SK-MEL-5 (cell line): Measurements from ENCODE around the gene TMEM232. TPM values are rescaled to one million over a fixed set of nuclear protein-coding genes. Genes with fewer than 3 reads are reported as not detected.
"Not testable (repeated sequence)": the region's sequence is repeated elsewhere in the genome, so short reads cannot be mapped to it uniquely, and the experiment has no call there.

Experiments used
- DNase-seq: peaks from one replicate; pipeline ENCODE4 v3.0.0-alpha.2; 2016; ENCODE audit warnings: low read depth, low spot score
- in situ Hi-C: cut with HindIII; loops from 2 replicates; pipeline ENCODE4 v1.10.0; 2016; ENCODE audit warnings: low sequenced_read_pairs, high pct_unique_total_duplicates, low pct_unique_long_range_greater_than_20kb
- polyA plus RNA-seq, 2 experiments: library from polyadenylated mRNA; depleted of rRNA; stranded (reverse); fragments of >200 nt; gene quantifications; 2 replicates each; pipeline ENCODE4 v1.2.3, GENCODE V29; 2015
- total RNA-seq: library from RNA; depleted of rRNA; stranded (reverse); fragments of >200 nt; shearing (Covaris generic); gene quantifications from 2 replicates; pipeline ENCODE4 v1.2.3, GENCODE V29; 2014; rRNA removed

The TMEM232 gene
- total RNA-seq, result 0.74 and 2.0 TPM in 2 replicates
- 0.19 and 1.6 TPM in 2 replicates for polyA plus RNA-seq (2015; cell fraction: cytosol; rRNA removed)
- 0.45 and 3.8 TPM in 2 replicates for polyA plus RNA-seq (2015; cell fraction: nucleus; rRNA removed)

- peak; percentile 45 for DNase-seq
- in situ Hi-C loops, result no loop called here
Observed at GRCh38 chr5:110726249-110727024, at the start of gene TMEM232. TMEM232 (minus strand) TSS chr5:110726671; CDS start chr5:110667352, 59,319 bp downstream.

GRCh38 chr5:110770286-110770685 is 43.8 kb upstream of the TMEM232 start:
- no peak for DNase-seq
- in situ Hi-C loops, result no loop called here

GRCh38 chr5:110769000-110769681 is 42.7 kb upstream of the TMEM232 start:
- peak; percentile 97 for DNase-seq
- in situ Hi-C loops, result no loop called here

GRCh38 chr5:110768138-110768860 is 41.8 kb upstream of the TMEM232 start:
- in situ Hi-C loops, result no loop called here
- DNase-seq, result peak; percentile 14

- no peak for DNase-seq
Observed at GRCh38 chr5:110760158-110760557, 33.7 kb upstream of the TMEM232 start.

GRCh38 chr5:110757118-110757729 is 30.8 kb upstream of the TMEM232 start:
- in situ Hi-C loops, result no loop called here
- peak; percentile 68 for DNase-seq

More at GRCh38 chr5:110760158-110760557, 33.7 kb upstream of the TMEM232 start:
- in situ Hi-C loops, result no loop called here

- in situ Hi-C loops, result no loop called here
- no peak for DNase-seq
Observed at GRCh38 chr5:110754181-110754580, 27.7 kb upstream of the TMEM232 start.

GRCh38 chr5:110753600-110753999 is 27.1 kb upstream of the TMEM232 start:
- in situ Hi-C loops, result no loop called here

GRCh38 chr5:110752953-110753352 is 26.5 kb upstream of the TMEM232 start:
- in situ Hi-C loops, result no loop called here
- no peak for DNase-seq

More at GRCh38 chr5:110753600-110753999, 27.1 kb upstream of the TMEM232 start:
- no peak for DNase-seq

- no peak for DNase-seq
- in situ Hi-C loops, result no loop called here
Observed at GRCh38 chr5:110751902-110752762, 25.7 kb upstream of the TMEM232 start.

GRCh38 chr5:110738812-110739651 is 12.6 kb upstream of the TMEM232 start, which contains the start of gene SLC25A46:
SLC25A46 (plus strand) TSS chr5:110739007; CDS start chr5:110739120, 113 bp downstream.
- peak; percentile 92 for DNase-seq
- in situ Hi-C loops, result no loop called here

- in situ Hi-C loops, result no loop called here
- DNase-seq, result no peak
Observed at GRCh38 chr5:110738503-110738811, 12.0 kb upstream of the TMEM232 start.

GRCh38 chr5:110736753-110737152 is 10.3 kb upstream of the TMEM232 start:
- in situ Hi-C loops, result no loop called here
- peak; percentile 22 for DNase-seq

- in situ Hi-C loops, result no loop called here
- DNase-seq, result no peak
Observed at GRCh38 chr5:110735556-110735955, 9.1 kb upstream of the TMEM232 start.

GRCh38 chr5:110734101-110734500 is 7.6 kb upstream of the TMEM232 start:
- no peak for DNase-seq
- in situ Hi-C loops, result no loop called here

GRCh38 chr5:110731499-110731898 is 5.0 kb upstream of the TMEM232 start:
- DNase-seq, in situ Hi-C loops: not testable (repeated sequence)
